Neuronal stem cell (in vitro differentiated cells): ENCODE measurements around the gene CCM2.

Source experiments
- DNase-seq: peaks from one replicate; pipeline ENCODE4 v3.0.0-alpha.2; 2013; ENCODE audit warnings: low spot score
- H2AFZ ChIP-seq: one replicate; pipeline ENCODE4 v1.6.1; 2013; ENCODE audit warnings: mild to moderate bottlenecking, low read length, inconsistent platforms
- H2AK5ac ChIP-seq: 2 replicates; pipeline ENCODE4 v1.6.1; 2013; ENCODE audit warnings: low read depth, mild to moderate bottlenecking, inconsistent platforms, low read length, moderate library complexity, mixed read lengths
- H2BK120ac ChIP-seq: 2 replicates; pipeline ENCODE4 v1.6.1; 2013; ENCODE audit warnings: low read depth, mild to moderate bottlenecking, inconsistent platforms, low read length, moderate library complexity, mixed read lengths
- H2BK12ac ChIP-seq: one replicate; pipeline ENCODE4 v1.6.1; 2013; ENCODE audit warnings: low read length, inconsistent platforms
- H2BK15ac ChIP-seq: 2 replicates; pipeline ENCODE4 v1.6.1; 2013; ENCODE audit warnings: mild to moderate bottlenecking, low read length, inconsistent platforms, mixed read lengths
- H2BK5ac ChIP-seq: one replicate; pipeline ENCODE4 v1.6.1; 2013; ENCODE audit warnings: inconsistent platforms, mild to moderate bottlenecking, low read length, moderate library complexity
- H3K14ac ChIP-seq: one replicate; pipeline ENCODE4 v1.6.1; 2013; ENCODE audit warnings: low read length, inconsistent platforms
- H3K18ac ChIP-seq: 2 replicates; pipeline ENCODE4 v1.6.1; 2013; ENCODE audit warnings: low read length, inconsistent platforms
- H3K23ac ChIP-seq: 2 replicates; pipeline ENCODE4 v1.6.1; 2013; ENCODE audit warnings: low read depth, mild to moderate bottlenecking, mixed read lengths, low read length, inconsistent platforms; ENCODE audit not compliant: poor library complexity
- H3K27ac ChIP-seq: replicated peaks from 3 replicates; pipeline ENCODE4 v1.5.1; 2013; ENCODE audit warnings: low read length, inconsistent platforms
- H3K27me3 ChIP-seq, 3 experiments: 2 replicates each; pipeline ENCODE4 v1.6.1; 2013; ENCODE audit warnings: low read length in 3 of 3, mild to moderate bottlenecking in 2 of 3, inconsistent platforms in 1 of 3, low read depth in 1 of 3, mixed read lengths in 1 of 3, moderate library complexity in 1 of 3; ENCODE audit not compliant: control insufficient read depth in 3 of 3, insufficient read depth in 3 of 3
- H3K36me3 ChIP-seq, 2 donors: replicated peaks in 1 of 2; 2 replicates each; pipeline ENCODE4 v1.6.1; 2013; ENCODE audit warnings: low read length in 2 of 2; ENCODE audit not compliant: control insufficient read depth in 2 of 2, insufficient read depth in 2 of 2
- H3K4ac ChIP-seq: 2 replicates; pipeline ENCODE4 v1.6.1; 2013; ENCODE audit warnings: inconsistent platforms, mild to moderate bottlenecking, low read length, moderate library complexity
- H3K4me1 ChIP-seq, 2 donors: 1 replicate in 1 of 2; 2 replicates in 1 of 2; pipeline ENCODE4 v1.6.1; 2013; ENCODE audit warnings: low read length in 2 of 2, low read depth in 1 of 2; ENCODE audit not compliant: control insufficient read depth in 2 of 2, insufficient read depth in 1 of 2
- H3K4me2 ChIP-seq: one replicate; pipeline ENCODE4 v1.6.1; 2013; ENCODE audit warnings: mild to moderate bottlenecking, low read length, inconsistent platforms; ENCODE audit not compliant: insufficient read depth, poor library complexity, severe bottlenecking
- H3K4me3 ChIP-seq, 2 donors: 2 replicates each; pipeline ENCODE4 v1.5.1; 2013; ENCODE audit warnings: low read length in 2 of 2, mild to moderate bottlenecking in 2 of 2, inconsistent platforms in 1 of 2, moderate library complexity in 1 of 2
- H3K79me1 ChIP-seq: one replicate; pipeline ENCODE4 v1.6.1; 2013; ENCODE audit warnings: low read depth, mild to moderate bottlenecking, inconsistent platforms, low read length, moderate library complexity
- H3K9ac ChIP-seq: one replicate; pipeline ENCODE4 v1.6.1; 2013; ENCODE audit warnings: mild to moderate bottlenecking, low read depth, low read length, inconsistent platforms; ENCODE audit not compliant: poor library complexity
- H3K9me3 ChIP-seq, 2 donors: replicated peaks in 1 of 2; 2 replicates each; pipeline versions ENCODE3 to v1.6.1; 2013; ENCODE audit warnings: low read length in 2 of 2, mild to moderate bottlenecking in 2 of 2, inconsistent platforms in 1 of 2, low read depth in 1 of 2, mixed read lengths in 1 of 2, moderate library complexity in 1 of 2; ENCODE audit not compliant: control insufficient read depth in 2 of 2, insufficient read depth in 1 of 2
- H4K8ac ChIP-seq: one replicate; pipeline ENCODE4 v1.6.1; 2013; ENCODE audit warnings: low read depth, mild to moderate bottlenecking, inconsistent platforms, low read length, moderate library complexity
- H4K91ac ChIP-seq: one replicate; pipeline ENCODE4 v1.6.1; 2013; ENCODE audit warnings: low read length, low read depth, mild to moderate bottlenecking, inconsistent platforms; ENCODE audit not compliant: poor library complexity
- WGBS, 2 donors: extraction: QIAGEN DNeasy Blood & Tissue Kit; methylation state at CpG; one replicate each; pipeline ENCODE4 v1.1.7; 2013; ENCODE audit warnings: missing lambda C conversion rate in 2 of 2, mixed read lengths in 1 of 2; ENCODE audit not compliant: insufficient read length in 2 of 2, insufficient replicate concordance in 1 of 2; ENCODE audit errors: extremely low coverage in 2 of 2; 5-methylcytosine and 5-hydroxymethylcytosine counted together

CCM2 gene

DNA sequence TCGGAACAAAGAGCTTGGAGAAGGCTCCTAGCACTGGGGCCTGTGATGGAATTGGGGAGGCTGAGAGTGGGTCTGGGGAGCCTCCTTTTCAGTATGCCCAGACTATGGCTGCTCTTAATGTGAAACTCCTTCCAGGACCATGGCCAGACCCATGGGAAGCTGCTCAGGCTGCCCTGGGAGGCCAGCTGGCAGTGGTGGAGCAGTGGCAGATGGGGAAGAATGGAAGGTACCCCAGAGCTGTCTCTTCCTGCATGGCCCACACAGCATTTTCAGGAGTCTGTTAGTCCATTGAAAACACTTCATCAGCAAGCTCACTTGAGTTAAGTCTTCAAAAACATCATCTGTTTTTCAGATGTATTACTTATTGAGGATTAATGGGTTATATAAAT lies 70.2 kb downstream of the CCM2 start:
- Histone ChIP-seq H3K36me3 (peaks cover 50 to 91% of the 10 kb centered on the region in 2 donors), H3K4me2 (no peak overlapping the region), H4K8ac (no peak overlapping the region), H2AK5ac (no peak overlapping the region), H3K27me3 (no peaks in the 10 kb centered on the region), H3K9me3 (peaks cover 0 to 4% of the 10 kb centered on the region in 2 donors), H2BK12ac (no peak overlapping the region), H3K4me3 (no peak overlapping the region), H2AFZ (no peak overlapping the region), H4K91ac (no peak overlapping the region), H2BK5ac (no peak overlapping the region), H3K4me1 (no peaks in the 10 kb centered on the region), H2BK15ac (no peak overlapping the region), H3K9ac (no peak overlapping the region), H3K79me1 (peaks cover 2% of the 10 kb centered on the region), H3K18ac (no peak overlapping the region), H3K4ac (no peak overlapping the region), H2BK120ac (no peak overlapping the region), H3K27ac (no peak overlapping the region), H3K23ac (no peak overlapping the region), H3K14ac (no peak overlapping the region)
- WGBS, 2 donors: no CpG with 5 or more reads among the region's 1 CpG
- no peak for DNase-seq

DNA sequence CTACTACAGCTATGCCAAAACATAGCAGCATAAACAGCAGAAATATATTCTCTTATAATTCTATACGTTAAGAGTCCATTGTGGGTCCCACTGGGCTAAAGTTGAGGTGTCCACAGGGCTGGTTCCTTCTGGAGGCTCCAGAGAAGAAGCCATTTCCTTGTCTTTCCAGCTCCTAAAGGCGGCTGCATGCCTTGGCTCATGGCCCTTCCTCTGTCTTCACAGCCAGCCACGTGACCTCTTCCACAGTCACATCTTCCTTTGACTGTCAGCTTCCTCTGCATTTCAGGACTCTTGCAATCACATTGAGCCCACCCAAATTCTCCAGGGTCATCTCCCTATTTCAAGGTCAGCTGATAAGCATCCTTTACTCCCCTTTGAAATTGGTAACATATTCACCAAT lies 71.5 kb downstream of the CCM2 start:
- H3K18ac ChIP-seq: no peak overlapping the region
- H2BK120ac ChIP-seq: no peak overlapping the region
- no peak overlapping the region for H2AFZ ChIP-seq
- peaks cover 0 to 2% of the 10 kb centered on the region in 2 donors for H3K9me3 ChIP-seq
- H3K27me3 ChIP-seq: no peaks in the 10 kb centered on the region
- no peak overlapping the region for H2BK15ac ChIP-seq
- no peak for DNase-seq
- no peaks in the 10 kb centered on the region for H3K4me1 ChIP-seq
- no peak overlapping the region for H2AK5ac ChIP-seq
- H3K9ac ChIP-seq: no peak overlapping the region
- no peak overlapping the region for H2BK12ac ChIP-seq
- H3K4me3 ChIP-seq: no peak overlapping the region
- H3K23ac ChIP-seq: no peak overlapping the region
- peaks cover 7% of the 10 kb centered on the region for H3K79me1 ChIP-seq
- H4K91ac ChIP-seq: no peak overlapping the region
- H3K27ac ChIP-seq: no peak overlapping the region
- WGBS, 2 donors: no CpG with 5 or more reads among the region's 3 CpGs
- peaks cover 55 to 92% of the 10 kb centered on the region in 2 donors for H3K36me3 ChIP-seq
- H3K14ac ChIP-seq: no peak overlapping the region
- H3K4me2 ChIP-seq: no peak overlapping the region
- no peak overlapping the region for H3K4ac ChIP-seq
- no peak overlapping the region for H4K8ac ChIP-seq
- no peak overlapping the region for H2BK5ac ChIP-seq

DNA sequence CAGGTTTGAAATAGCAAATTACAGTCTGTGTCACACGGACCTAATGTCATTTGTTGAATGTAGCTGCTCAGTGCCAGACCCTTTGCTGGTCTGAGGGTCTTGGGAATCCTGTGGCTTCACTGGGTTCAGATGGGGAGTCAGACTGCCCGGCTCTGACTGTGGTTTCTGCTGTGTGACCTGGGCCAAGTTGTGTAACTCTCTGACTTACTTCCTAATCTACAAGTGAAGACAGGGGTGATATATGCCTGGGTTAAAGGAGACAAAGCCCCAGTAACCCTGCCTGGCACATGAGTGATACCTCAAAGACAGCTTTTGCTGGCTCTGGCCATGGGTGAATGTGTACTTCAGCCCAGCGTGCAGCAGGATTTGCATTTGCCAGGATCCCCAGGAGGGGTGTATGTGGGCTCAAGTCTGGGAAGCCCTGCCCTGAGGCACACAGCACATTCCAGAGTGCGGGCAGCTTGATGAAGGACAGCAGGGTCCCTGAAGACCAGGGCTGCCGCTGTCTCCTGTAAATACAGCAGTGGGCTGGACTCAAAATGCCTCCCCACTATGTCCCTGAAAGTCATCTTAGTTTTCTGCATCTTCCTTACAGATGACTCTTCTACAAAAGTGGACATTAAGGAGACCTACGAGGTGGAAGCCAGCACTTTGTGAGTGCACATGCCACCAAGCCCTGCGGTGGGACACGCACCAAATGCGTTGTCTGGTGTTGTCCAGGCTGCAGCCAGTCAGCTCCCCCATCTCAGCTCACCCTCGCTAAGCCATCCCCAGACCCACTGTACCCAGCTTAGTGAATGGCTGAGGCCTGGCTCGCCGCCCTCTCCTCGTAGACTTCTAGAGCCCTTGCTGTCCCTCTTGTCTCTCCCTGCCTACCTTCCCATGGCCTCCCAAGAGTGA lies 72.4 kb downstream of the CCM2 start:
- Histone ChIP-seq H2BK15ac (no peak overlapping the region), H3K14ac (no peak overlapping the region), H2AK5ac (no peak overlapping the region), H3K4ac (no peak overlapping the region), H2BK5ac (peak overlapping the region; percentile 77), H3K27me3 (no peaks in the 10 kb centered on the region), H3K4me1 (no peaks in the 10 kb centered on the region), H2BK120ac (peak overlapping the region; percentile 18), H3K4me2 (no peak overlapping the region), H2AFZ (no peak overlapping the region), H3K18ac (no peak overlapping the region), H4K91ac (no peak overlapping the region), H2BK12ac (no peak overlapping the region), H4K8ac (no peak overlapping the region), H3K9me3 (peaks cover 0 to 2% of the 10 kb centered on the region in 2 donors), H3K27ac (no peak overlapping the region), H3K4me3 (no peak overlapping the region), H3K79me1 (peaks cover 7% of the 10 kb centered on the region), H3K36me3 (peaks cover 59 to 96% of the 10 kb centered on the region in 2 donors), H3K23ac (peak overlapping the region; percentile 80), H3K9ac (peak overlapping the region; percentile 32)
- WGBS, 2 donors: no CpG with 5 or more reads among the region's 13 CpGs
- DNase-seq: no peak

DNA sequence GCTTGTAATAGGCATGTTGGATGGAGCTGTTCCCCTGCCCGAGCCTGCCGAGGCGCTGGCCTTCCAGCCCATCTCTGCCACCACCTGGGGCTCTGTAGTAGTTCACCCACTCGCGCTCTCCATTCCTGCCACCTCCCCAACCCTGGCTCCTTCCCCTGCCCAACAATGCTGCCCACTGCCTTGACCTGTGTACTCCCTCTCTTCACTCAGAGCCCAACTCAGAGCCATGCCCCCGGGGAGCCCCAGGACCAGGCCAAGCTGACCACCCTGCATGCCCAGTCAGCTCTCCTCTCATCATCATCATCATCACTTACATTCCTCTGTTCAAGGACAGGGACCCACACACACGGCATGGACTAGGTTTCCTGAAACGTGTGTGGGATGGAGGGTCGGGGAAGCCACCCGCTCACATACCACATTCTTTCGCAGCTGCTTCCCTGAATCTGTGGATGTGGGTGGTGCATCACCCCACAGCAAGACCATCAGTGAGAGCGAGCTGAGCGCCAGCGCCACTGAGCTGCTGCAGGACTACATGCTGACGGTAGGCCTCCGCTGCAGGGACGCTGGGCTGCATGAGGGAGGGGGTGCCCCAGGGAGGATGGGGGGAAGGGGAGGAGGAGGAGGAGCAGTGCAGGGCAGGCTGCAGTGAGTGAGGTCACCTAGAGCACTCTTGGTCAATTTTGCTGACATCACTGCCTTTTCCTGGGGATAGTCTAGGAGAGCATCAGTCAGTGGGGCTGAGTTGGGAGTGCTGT lies 73.2 kb downstream of the CCM2 start:
- H4K8ac ChIP-seq: no peak overlapping the region
- no peaks in the 10 kb centered on the region for H3K27me3 ChIP-seq
- H3K36me3 ChIP-seq: peaks cover 54 to 95% of the 10 kb centered on the region in 2 donors
- H2BK12ac ChIP-seq: no peak overlapping the region
- H2BK120ac ChIP-seq: peak overlapping the region; percentile 18
- H3K27ac ChIP-seq: no peak overlapping the region
- no peak overlapping the region for H3K18ac ChIP-seq
- H2AFZ ChIP-seq: no peak overlapping the region
- H3K4me2 ChIP-seq: no peak overlapping the region
- H2AK5ac ChIP-seq: no peak overlapping the region
- no peak for DNase-seq
- no peak overlapping the region for H3K14ac ChIP-seq
- H3K9me3 ChIP-seq: peaks cover 0 to 2% of the 10 kb centered on the region in 2 donors
- H4K91ac ChIP-seq: no peak overlapping the region
- H2BK15ac ChIP-seq: no peak overlapping the region
- no peak overlapping the region for H3K4ac ChIP-seq
- H3K79me1 ChIP-seq: peaks cover 7% of the 10 kb centered on the region
- no CpG with 5 or more reads among the region's 17 CpGs for WGBS, 2 donors
- peak overlapping the region; percentile 80 for H3K23ac ChIP-seq
- peak overlapping the region; percentile 32 for H3K9ac ChIP-seq
- H3K4me3 ChIP-seq: no peak overlapping the region
- no peaks in the 10 kb centered on the region for H3K4me1 ChIP-seq
- H2BK5ac ChIP-seq: peak overlapping the region; percentile 77
